HepG2 (cell line): ENCODE data around the gene CDH13. TPM values are rescaled to one million over a fixed set of nuclear protein-coding genes. Genes with fewer than 3 reads are reported as not detected.

Source experiments
- ATAC-seq: fragments of 200-7000 bp; cut with Tn5 transposase; 3 replicates; pipeline ENCODE4 v1.9.1; 2020; ENCODE audit warnings: mild to moderate bottlenecking, moderate library complexity
- BruUV-seq: library from RNA; stranded (reverse); fragments of 400-500 nt; replicated peaks from 2 replicates; lab custom pipeline; 2021; lab: Mats Ljungman, UMichigan
- CTCF ChIA-PET: fragments of 300-600 bp; formaldehyde crosslinking; extraction: SDS; loops from one replicate; lab custom pipeline; 2021; ENCODE audit warnings: low total read pairs, inconsistent platforms, low intra/inter-chr PET ratio; lab: Yijun Ruan, JAX
- POLR2A ChIA-PET: fragments of 350-600 bp; sonication (Branson Sonifier 250); formaldehyde crosslinking; loops from one replicate; lab custom pipeline; 2020; ENCODE audit warnings: antibody characterized with exemption, inconsistent platforms; lab: Yijun Ruan, JAX
- DNase-seq: peaks from one replicate; pipeline ENCODE4 v3.0.0-alpha.2; 2015; ENCODE audit warnings: low spot score
- FAIRE-seq: peaks from 3 replicates; lab custom pipeline; 2011; peaks lifted over from hg19 to GRCh38; lab: Jason Lieb, UNC
- H2AFZ ChIP-seq: one replicate; pipeline ENCODE4 v1.6.1; 2011; ENCODE audit warnings: low read length, inconsistent platforms
- H3K27ac ChIP-seq: fragments of 300-600 bp; 3 replicates; pipeline ENCODE4 v1.8.0; 2011; ENCODE audit warnings: mixed run types, mild to moderate bottlenecking, mixed read lengths, low read length, inconsistent platforms; ENCODE audit not compliant: insufficient read depth; ENCODE audit errors: extremely low read length
- H3K27me3 ChIP-seq, 2 experiments: fragments of 200-600 bp in 1 of 2; 2 replicates in 1 of 2; 3 replicates in 1 of 2; pipeline versions ENCODE4 v1.6.0 to v1.8.0; 2011; ENCODE audit warnings: low read length in 2 of 2, mild to moderate bottlenecking in 2 of 2, moderate library complexity in 2 of 2, inconsistent platforms in 1 of 2; ENCODE audit not compliant: insufficient read depth in 2 of 2, control insufficient read depth in 1 of 2
- H3K36me3 ChIP-seq, 2 experiments: fragments of 200-600 bp in 1 of 2; replicated peaks in 1 of 2; 2 replicates in 1 of 2; 3 replicates in 1 of 2; pipeline versions ENCODE4 v1.5.1 to v1.8.0; 2011; ENCODE audit warnings: low read length in 2 of 2, inconsistent platforms in 1 of 2; ENCODE audit not compliant: insufficient read depth in 2 of 2, control insufficient read depth in 1 of 2
- H3K4me1 ChIP-seq: 2 replicates; pipeline ENCODE4 v1.5.1; 2012; ENCODE audit warnings: low read length, inconsistent platforms; ENCODE audit not compliant: insufficient read depth
- H3K4me2 ChIP-seq: 2 replicates; pipeline ENCODE4 v1.6.0; 2011; ENCODE audit warnings: low read depth, low read length, inconsistent platforms
- H3K4me3 ChIP-seq, 3 experiments: fragments of 200-600 bp in 1 of 3; sonication (generic), shearing (Covaris generic) in 1 of 3; replicated peaks in 1 of 3; 2 replicates each; pipeline ENCODE4 v1.5.1; 2011 to 2016; ENCODE audit warnings: low read length in 3 of 3, inconsistent platforms in 2 of 3, low read depth in 2 of 3, mild to moderate bottlenecking in 2 of 3, control low read depth in 1 of 3, mixed read lengths in 1 of 3; ENCODE audit not compliant: insufficient read depth in 1 of 3
- H3K79me2 ChIP-seq: one replicate; pipeline ENCODE4 v1.6.1; 2011; ENCODE audit warnings: low read length, inconsistent platforms; ENCODE audit not compliant: insufficient read depth
- H3K9ac ChIP-seq: 2 replicates; pipeline ENCODE4 v1.6.0; 2011; ENCODE audit warnings: mild to moderate bottlenecking, low read depth, low read length, inconsistent platforms; ENCODE audit not compliant: insufficient read depth
- H3K9me3 ChIP-seq: 2 replicates; pipeline ENCODE4 v1.5.1; 2012; ENCODE audit warnings: mild to moderate bottlenecking, low read length
- H4K20me1 ChIP-seq: 2 replicates; pipeline ENCODE4 v1.6.0; 2011; ENCODE audit warnings: inconsistent platforms, mild to moderate bottlenecking, low read length, moderate library complexity; ENCODE audit not compliant: insufficient read depth
- GATA4 ChIP-seq: sonication (generic); IDR thresholded peaks from 2 replicates; pipeline ENCODE4 v1.6.1; 2016; ENCODE audit warnings: antibody characterized with exemption, low read depth, borderline replicate concordance
- HOXA3 ChIP-seq: sonication (generic); formaldehyde crosslinking; IDR thresholded peaks from 2 replicates; pipeline ENCODE4 v1.5.0; 2020; ENCODE audit warnings: missing genetic modification reagents
- MED13 ChIP-seq: sonication (generic); formaldehyde crosslinking; IDR thresholded peaks from 2 replicates; pipeline ENCODE4 v1.5.0; 2020; ENCODE audit warnings: missing genetic modification reagents
- MYNN ChIP-seq: sonication (generic); formaldehyde crosslinking; IDR thresholded peaks from 2 replicates; pipeline ENCODE4 v1.4.0; 2020; ENCODE audit warnings: mild to moderate bottlenecking, low read depth, missing genetic modification reagents
- NCOA2 ChIP-seq: sonication (generic); formaldehyde crosslinking; IDR thresholded peaks from 2 replicates; pipeline ENCODE4 v1.8.0; 2022; ENCODE audit warnings: inconsistent platforms
- POLR2A ChIP-seq, 2 experiments: IDR thresholded peaks; 2 replicates each; pipeline ENCODE4 v1.6.1; 2011; ENCODE audit warnings: low read depth in 2 of 2, low read length in 2 of 2, mild to moderate bottlenecking in 1 of 2, moderate library complexity in 1 of 2; ENCODE audit not compliant: insufficient read depth in 1 of 2
- SMYD3 ChIP-seq: sonication (generic); formaldehyde crosslinking; IDR thresholded peaks from 2 replicates; pipeline ENCODE4 v1.8.1; 2023; ENCODE audit warnings: mild to moderate bottlenecking, missing genetic modification reagents
- ZBTB21 ChIP-seq: sonication (generic); formaldehyde crosslinking; IDR thresholded peaks from 2 replicates; pipeline ENCODE4 v1.4.0; 2020; ENCODE audit warnings: missing genetic modification reagents
- ZFP82 ChIP-seq: sonication (generic); formaldehyde crosslinking; IDR thresholded peaks from 2 replicates; pipeline ENCODE4 v1.5.1; 2020; ENCODE audit warnings: mild to moderate bottlenecking, missing genetic modification reagents, borderline replicate concordance
- ZNF205 ChIP-seq: IDR thresholded peaks from 2 replicates; pipeline ENCODE4 v1.6.1; 2018; ENCODE audit warnings: missing biosample characterization, missing genetic modification reagents
- ZNF225 ChIP-seq: sonication (generic); formaldehyde crosslinking; IDR thresholded peaks from 2 replicates; pipeline ENCODE4 v1.4.0; 2020; ENCODE audit warnings: mild to moderate bottlenecking, missing genetic modification reagents
- ZNF251 ChIP-seq: sonication (generic); formaldehyde crosslinking; IDR thresholded peaks from 2 replicates; pipeline ENCODE4 v1.9.0; 2021; ENCODE audit warnings: mild to moderate bottlenecking, missing genetic modification reagents
- ZNF652 ChIP-seq: IDR thresholded peaks from 2 replicates; pipeline ENCODE4 v1.6.1; 2016; ENCODE audit warnings: low read depth, borderline replicate concordance
- WGBS: methylation state at CpG from one replicate; pipeline ENCODE4 v1.1.6; 2017; ENCODE audit warnings: low lambda C conversion rate; 5-methylcytosine and 5-hydroxymethylcytosine counted together
- in situ Hi-C: cut with HindIII; loops from 2 replicates; pipeline ENCODE4 v1.10.0; 2017; ENCODE audit warnings: low pct_unique_long_range_greater_than_20kb; ENCODE audit not compliant: extremely low pct_ligation_motif_present
- intact Hi-C: fragments of 100-400 bp; cut with micrococcal nuclease; formaldehyde crosslinking; loops from one replicate; pipeline ENCODE4 v1.10.0; 2022; ENCODE audit not compliant: unreplicated experiment
- polyA plus RNA-seq, 8 experiments: library from polyadenylated mRNA; depleted of rRNA in 3 of 8; stranded (reverse) in 7 of 8; unstranded in 1 of 8; fragments of >200 nt; fragmentation: Illumina TruSeq in 4 of 8; extraction: Trizol in 4 of 8; gene quantifications; 2 replicates each; pipeline versions ENCODE4 v1.2.1 to v1.2.3, GENCODE V29; 2011 to 2016; ENCODE audit warnings: low read depth in 4 of 8, missing spikeins in 1 of 8, mixed read lengths in 1 of 8; ENCODE audit not compliant: insufficient read depth in 1 of 8
- total RNA-seq, 5 experiments: library from RNA; depleted of rRNA; stranded (reverse); fragments of >200 nt; fragmentation: Illumina TruSeq; extraction: Trizol; gene quantifications; 2 replicates each; pipeline ENCODE4 v1.2.3, GENCODE V29; 2016; ENCODE audit warnings: low read depth in 1 of 5
- TF ChIP-seq, protein P1 (sequence below): sonication (generic); formaldehyde crosslinking; IDR thresholded peaks from 2 replicates; pipeline ENCODE4 v1.9.0; 2021; ENCODE audit warnings: mild to moderate bottlenecking, missing genetic modification reagents
- TF ChIP-seq, protein P2 (sequence below): sonication (generic); formaldehyde crosslinking; IDR thresholded peaks from 2 replicates; pipeline ENCODE4 v1.4.0; 2020; ENCODE audit warnings: mild to moderate bottlenecking, missing genetic modification reagents

The CDH13 gene
- total and polyA plus RNA-seq, 2 of the 13 experiments (the other 11 are each of a cell fraction or from before 2014, with no cell fraction given): not detected

DNA sequence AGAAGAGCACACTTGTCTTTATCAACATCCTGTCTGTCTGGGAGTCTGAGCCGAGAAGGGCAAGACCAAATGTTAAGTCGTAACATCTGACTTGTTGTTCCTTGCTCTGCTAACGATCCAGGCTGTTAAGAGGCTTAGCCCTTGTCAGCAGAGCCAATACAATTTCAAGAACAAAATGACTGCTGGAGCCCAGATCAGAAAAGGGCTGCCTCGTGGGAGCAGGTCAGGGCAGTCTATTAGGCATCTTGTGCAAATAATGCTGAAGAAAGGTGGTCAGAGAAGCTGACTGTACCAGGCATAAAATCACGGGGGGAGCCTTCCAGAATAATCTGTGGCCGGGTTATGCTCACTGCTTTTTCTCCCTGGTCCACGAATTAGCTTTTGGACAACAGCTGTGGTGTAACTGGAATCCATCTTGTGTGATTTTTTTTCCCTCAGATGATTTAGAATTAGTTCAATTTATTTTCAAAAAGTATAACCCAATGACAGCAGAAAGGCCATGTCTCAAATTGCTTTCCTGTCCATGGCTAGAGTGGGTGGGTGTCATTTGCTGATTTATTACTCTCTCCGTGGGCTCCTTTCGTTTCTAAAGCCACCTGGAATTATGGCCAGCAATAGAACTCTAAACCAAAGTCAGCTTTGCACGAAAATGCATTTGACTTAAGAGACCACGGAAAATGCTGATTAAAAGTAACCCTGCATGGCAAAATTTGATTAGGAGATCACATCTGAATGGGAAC lies 959.9 kb downstream of the CDH13 start:
- Histone ChIP-seq H3K4me3 (no peak overlapping the region), H3K27me3 (peaks cover 0 to 23% of the 10 kb centered on the region in 2 experiments; a peak in 2 of 5 replicates), H3K9me3 (no peaks in the 10 kb centered on the region)
- CTCF ChIA-PET: no interaction called here
- intact Hi-C loops (no loop called here), in situ Hi-C loops (no loop called here)
- ATAC-seq: no peak
- TF ChIP-seq MYNN (CRISPR knock-in tag) (no peak), ZNF652 (no peak), HOXA3 (CRISPR knock-in tag) (no peak), SMYD3 (no peak), ZNF251 (CRISPR knock-in tag) (no peak), ZFP82 (CRISPR knock-in tag) (no peak), ZNF225 (CRISPR knock-in tag) (no peak), ZBTB21 (CRISPR knock-in tag) (no peak), MED13 (CRISPR knock-in tag) (no peak), POLR2A (IDR thresholded peaks at IDR 0.05; ENCODE audit: insufficient read depth in 1 of 2, low read depth in 2 of 2, low read length in 2 of 2) (no peak), NCOA2 (no peak), ZNF205 (CRISPR knock-in tag) (no peak), GATA4 (no peak)
- TF ChIP-seq, protein P1, sequence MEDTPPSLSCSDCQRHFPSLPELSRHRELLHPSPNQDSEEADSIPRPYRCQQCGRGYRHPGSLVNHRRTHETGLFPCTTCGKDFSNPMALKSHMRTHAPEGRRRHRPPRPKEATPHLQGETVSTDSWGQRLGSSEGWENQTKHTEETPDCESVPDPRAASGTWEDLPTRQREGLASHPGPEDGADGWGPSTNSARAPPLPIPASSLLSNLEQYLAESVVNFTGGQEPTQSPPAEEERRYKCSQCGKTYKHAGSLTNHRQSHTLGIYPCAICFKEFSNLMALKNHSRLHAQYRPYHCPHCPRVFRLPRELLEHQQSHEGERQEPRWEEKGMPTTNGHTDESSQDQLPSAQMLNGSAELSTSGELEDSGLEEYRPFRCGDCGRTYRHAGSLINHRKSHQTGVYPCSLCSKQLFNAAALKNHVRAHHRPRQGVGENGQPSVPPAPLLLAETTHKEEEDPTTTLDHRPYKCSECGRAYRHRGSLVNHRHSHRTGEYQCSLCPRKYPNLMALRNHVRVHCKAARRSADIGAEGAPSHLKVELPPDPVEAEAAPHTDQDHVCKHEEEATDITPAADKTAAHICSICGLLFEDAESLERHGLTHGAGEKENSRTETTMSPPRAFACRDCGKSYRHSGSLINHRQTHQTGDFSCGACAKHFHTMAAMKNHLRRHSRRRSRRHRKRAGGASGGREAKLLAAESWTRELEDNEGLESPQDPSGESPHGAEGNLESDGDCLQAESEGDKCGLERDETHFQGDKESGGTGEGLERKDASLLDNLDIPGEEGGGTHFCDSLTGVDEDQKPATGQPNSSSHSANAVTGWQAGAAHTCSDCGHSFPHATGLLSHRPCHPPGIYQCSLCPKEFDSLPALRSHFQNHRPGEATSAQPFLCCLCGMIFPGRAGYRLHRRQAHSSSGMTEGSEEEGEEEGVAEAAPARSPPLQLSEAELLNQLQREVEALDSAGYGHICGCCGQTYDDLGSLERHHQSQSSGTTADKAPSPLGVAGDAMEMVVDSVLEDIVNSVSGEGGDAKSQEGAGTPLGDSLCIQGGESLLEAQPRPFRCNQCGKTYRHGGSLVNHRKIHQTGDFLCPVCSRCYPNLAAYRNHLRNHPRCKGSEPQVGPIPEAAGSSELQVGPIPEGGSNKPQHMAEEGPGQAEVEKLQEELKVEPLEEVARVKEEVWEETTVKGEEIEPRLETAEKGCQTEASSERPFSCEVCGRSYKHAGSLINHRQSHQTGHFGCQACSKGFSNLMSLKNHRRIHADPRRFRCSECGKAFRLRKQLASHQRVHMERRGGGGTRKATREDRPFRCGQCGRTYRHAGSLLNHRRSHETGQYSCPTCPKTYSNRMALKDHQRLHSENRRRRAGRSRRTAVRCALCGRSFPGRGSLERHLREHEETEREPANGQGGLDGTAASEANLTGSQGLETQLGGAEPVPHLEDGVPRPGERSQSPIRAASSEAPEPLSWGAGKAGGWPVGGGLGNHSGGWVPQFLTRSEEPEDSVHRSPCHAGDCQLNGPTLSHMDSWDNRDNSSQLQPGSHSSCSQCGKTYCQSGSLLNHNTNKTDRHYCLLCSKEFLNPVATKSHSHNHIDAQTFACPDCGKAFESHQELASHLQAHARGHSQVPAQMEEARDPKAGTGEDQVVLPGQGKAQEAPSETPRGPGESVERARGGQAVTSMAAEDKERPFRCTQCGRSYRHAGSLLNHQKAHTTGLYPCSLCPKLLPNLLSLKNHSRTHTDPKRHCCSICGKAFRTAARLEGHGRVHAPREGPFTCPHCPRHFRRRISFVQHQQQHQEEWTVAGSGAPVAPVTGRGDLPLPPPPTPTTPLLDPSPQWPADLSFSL (CRISPR knock-in tag): no peak
- TF ChIP-seq, protein P2, sequence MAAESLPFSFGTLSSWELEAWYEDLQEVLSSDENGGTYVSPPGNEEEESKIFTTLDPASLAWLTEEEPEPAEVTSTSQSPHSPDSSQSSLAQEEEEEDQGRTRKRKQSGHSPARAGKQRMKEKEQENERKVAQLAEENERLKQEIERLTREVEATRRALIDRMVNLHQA (CRISPR knock-in tag): no peak
- TF ChIP-seq, all 625 proteins: peak for 0
- H4K20me1 ChIP-seq: no peaks in the 10 kb centered on the region
- H3K36me3 ChIP-seq: no peaks in the 10 kb centered on the region
- no peak for FAIRE-seq
- H2AFZ ChIP-seq: no peak overlapping the region
- no peak for DNase-seq
- WGBS: 5% methylated on average over 11 of the region's 11 CpGs
- H3K4me1 ChIP-seq: no peaks in the 10 kb centered on the region
- H3K9ac ChIP-seq: no peak overlapping the region
- no TSS peak for BruUV-seq
- H3K79me2 ChIP-seq: no peaks in the 10 kb centered on the region
- no peak overlapping the region for H3K4me2 ChIP-seq
- no peak overlapping the region for H3K27ac ChIP-seq
- POLR2A ChIA-PET: no interaction called here
